Measurements from ENCODE around the gene WNT16.

The WNT16 gene

GRCh38 chr7:121360564-121360963 lies 31.8 kb downstream of the WNT16 start:
- H3K9me3 Mint-ChIP-seq: no peaks in the 10 kb centered on the region

DNA sequence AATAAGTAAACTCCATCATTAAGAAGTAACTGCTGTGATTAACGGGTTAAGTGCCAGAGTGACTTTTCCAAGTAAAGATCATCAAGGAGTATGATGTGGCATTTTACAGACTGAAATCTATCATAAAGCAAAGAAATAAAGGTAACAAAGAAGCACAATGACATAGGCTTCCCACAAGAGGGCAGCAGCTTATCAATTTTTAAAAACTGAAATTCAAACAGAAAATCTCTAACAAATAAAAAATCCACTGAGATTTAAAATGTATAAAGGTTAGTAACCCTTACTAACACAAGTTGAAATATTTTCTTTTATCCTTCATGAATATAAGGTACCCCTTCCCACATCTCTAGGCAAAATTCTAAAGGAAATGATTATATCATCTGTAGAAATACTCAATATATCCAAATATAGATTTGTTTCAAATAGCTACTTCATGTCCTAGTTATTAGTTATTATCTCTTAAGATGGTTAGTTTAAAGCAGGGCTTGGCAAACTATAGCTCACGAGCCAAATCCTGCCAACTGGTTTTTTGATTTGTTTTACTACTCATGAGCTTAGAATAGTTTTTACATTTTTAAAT lies 38.1 kb downstream of the WNT16 start:
- no peaks in the 10 kb centered on the region for H3K4me1 Mint-ChIP-seq
- H3K27me3 Mint-ChIP-seq (ENCODE audit: low read depth, poor library complexity): no peaks in the 10 kb centered on the region
- DNase-seq: no peak
- no peak overlapping the region for H3K27ac Mint-ChIP-seq
- no peaks in the 10 kb centered on the region for H3K9me3 Mint-ChIP-seq
- H3K4me3 Mint-ChIP-seq: no peak overlapping the region
- H3K36me3 Mint-ChIP-seq (ENCODE audit: low read depth): peaks cover 49% of the 10 kb centered on the region
- TF ChIP-seq CTCF (IDR thresholded peaks at IDR 0.05): peak; percentile 63

More at GRCh38 chr7:121360564-121360963, 31.8 kb downstream of the WNT16 start:
- TF ChIP-seq CTCF (IDR thresholded peaks at IDR 0.05): no peak
- H3K27ac Mint-ChIP-seq: no peak overlapping the region
- H3K4me3 Mint-ChIP-seq: no peak overlapping the region
- H3K36me3 Mint-ChIP-seq (ENCODE audit: low read depth): peaks cover 61% of the 10 kb centered on the region
- DNase-seq: no peak
- no peaks in the 10 kb centered on the region for H3K4me1 Mint-ChIP-seq
- no peaks in the 10 kb centered on the region for H3K27me3 Mint-ChIP-seq (ENCODE audit: low read depth, poor library complexity)

DNA sequence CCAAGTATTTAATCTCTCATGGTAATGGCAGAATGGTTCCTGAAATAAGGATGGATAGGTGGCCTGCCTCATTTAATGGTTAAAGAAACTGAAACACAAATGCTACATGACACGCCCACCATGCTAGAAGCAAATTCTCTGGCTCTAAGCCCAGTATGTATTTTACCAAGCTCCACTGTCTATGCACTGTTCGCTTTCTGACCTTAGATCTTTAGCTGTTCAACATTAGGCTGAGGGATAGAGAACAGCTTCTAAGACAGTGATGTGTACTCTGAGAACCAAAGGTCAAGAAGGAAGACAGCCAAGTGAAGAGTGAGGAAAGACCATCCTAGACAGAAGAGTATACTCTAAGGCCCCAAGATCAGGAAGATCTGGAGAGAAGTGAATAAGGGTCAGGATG lies 40.7 kb downstream of the WNT16 start:
- Mint-ChIP-seq H3K36me3 (ENCODE audit: low read depth) (peaks cover 38% of the 10 kb centered on the region), H3K9me3 (no peaks in the 10 kb centered on the region), H3K27me3 (ENCODE audit: low read depth, poor library complexity) (no peaks in the 10 kb centered on the region), H3K27ac (peak overlapping the region; percentile 18), H3K4me3 (no peak overlapping the region), H3K4me1 (no peaks in the 10 kb centered on the region)
- no peak for DNase-seq
- no peak for TF ChIP-seq CTCF (IDR thresholded peaks at IDR 0.05)

DNA sequence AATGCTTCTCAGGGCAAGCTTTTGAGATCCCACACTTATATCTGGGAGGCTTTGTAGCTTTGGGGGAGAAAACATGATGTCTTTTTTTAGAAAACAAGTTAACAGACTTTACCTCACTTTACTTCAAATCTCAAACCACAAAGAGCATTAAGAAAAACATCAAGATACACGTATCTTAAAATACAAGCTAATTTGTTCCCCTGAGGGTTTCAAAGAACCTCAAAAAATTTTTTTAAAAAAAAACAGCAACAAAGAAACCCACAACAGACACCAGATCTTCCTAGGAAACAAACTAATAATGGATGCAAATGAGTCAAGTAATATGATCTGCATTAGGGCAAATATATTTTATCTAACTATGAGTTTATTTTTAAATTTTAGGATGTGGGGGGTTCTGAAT lies 42.6 kb downstream of the WNT16 start:
- no peak for TF ChIP-seq CTCF (IDR thresholded peaks at IDR 0.05)
- H3K4me3 Mint-ChIP-seq: no peak overlapping the region
- no peaks in the 10 kb centered on the region for H3K27me3 Mint-ChIP-seq (ENCODE audit: low read depth, poor library complexity)
- no peaks in the 10 kb centered on the region for H3K9me3 Mint-ChIP-seq
- peaks cover 51% of the 10 kb centered on the region for H3K36me3 Mint-ChIP-seq (ENCODE audit: low read depth)
- no peaks in the 10 kb centered on the region for H3K4me1 Mint-ChIP-seq
- H3K27ac Mint-ChIP-seq: peak overlapping the region; percentile 30
- DNase-seq: no peak

DNA sequence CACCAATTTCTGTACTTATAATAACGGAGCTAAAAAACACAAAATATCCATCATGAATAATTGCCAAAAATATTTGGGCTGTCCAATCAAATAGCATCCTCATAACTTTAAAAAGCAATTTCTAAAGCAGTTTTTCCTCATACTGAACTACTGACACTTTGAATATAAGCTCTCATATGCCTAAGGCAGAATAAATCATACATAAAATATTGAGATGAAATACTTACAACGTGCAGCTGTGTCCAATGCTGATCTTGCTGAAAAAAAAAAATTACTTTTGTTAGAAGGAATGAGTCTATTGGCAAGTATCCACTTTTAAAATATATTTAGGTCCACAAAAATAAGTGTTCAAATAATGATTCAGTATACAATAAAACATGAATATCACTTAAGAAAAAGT lies 43.1 kb downstream of the WNT16 start:
- Mint-ChIP-seq H3K27ac (no peak overlapping the region), H3K9me3 (no peaks in the 10 kb centered on the region), H3K36me3 (ENCODE audit: low read depth) (peaks cover 51% of the 10 kb centered on the region), H3K4me1 (no peaks in the 10 kb centered on the region), H3K27me3 (ENCODE audit: low read depth, poor library complexity) (no peaks in the 10 kb centered on the region), H3K4me3 (no peak overlapping the region)
- no peak for TF ChIP-seq CTCF (IDR thresholded peaks at IDR 0.05)
- no peak for DNase-seq

DNA sequence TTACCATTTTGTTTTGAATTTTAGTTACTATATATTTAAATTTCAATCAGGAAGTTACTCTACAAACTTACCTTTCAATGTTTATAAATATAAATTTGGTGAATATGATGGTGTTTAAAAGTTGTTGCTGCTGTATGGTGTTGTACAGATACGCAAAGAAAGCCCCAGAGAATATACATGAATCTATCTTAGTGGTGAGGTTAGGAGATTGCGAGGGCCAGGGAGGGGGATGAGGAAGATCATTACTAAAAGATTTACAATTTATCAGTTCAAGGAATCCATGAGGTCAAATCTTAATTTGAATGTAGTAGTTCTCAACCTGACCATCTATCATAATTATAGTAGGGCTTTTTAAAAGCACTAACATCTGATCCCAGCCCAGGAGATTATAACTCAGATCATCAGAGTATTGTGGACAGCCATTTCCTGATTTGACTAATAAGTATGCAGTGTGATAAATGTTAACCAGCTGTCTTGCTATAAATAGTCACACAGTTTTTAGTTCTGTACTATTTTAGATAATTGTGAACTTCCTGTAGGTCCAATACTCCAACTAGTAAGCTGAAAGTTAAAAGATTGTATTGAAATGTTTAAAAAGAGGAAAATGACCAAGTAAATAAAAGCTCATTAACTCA lies 43.7 kb downstream of the WNT16 start:
- no peaks in the 10 kb centered on the region for H3K9me3 Mint-ChIP-seq
- no peaks in the 10 kb centered on the region for H3K4me1 Mint-ChIP-seq
- DNase-seq: no peak
- peaks cover 51% of the 10 kb centered on the region for H3K36me3 Mint-ChIP-seq (ENCODE audit: low read depth)
- H3K27ac Mint-ChIP-seq: peak overlapping the region; percentile 77
- no peak for TF ChIP-seq CTCF (IDR thresholded peaks at IDR 0.05)
- no peak overlapping the region for H3K4me3 Mint-ChIP-seq
- H3K27me3 Mint-ChIP-seq (ENCODE audit: low read depth, poor library complexity): no peaks in the 10 kb centered on the region

All from nephron progenitor cell (in vitro differentiated cells).